ENCODE data around the gene TEX101. TPM values are rescaled to one million over a fixed set of nuclear protein-coding genes. Genes with fewer than 3 reads are reported as not detected.

Gene TEX101
- total and polyA plus RNA-seq, 9 donors, result 0.17 TPM; not detected in 8

DNA sequence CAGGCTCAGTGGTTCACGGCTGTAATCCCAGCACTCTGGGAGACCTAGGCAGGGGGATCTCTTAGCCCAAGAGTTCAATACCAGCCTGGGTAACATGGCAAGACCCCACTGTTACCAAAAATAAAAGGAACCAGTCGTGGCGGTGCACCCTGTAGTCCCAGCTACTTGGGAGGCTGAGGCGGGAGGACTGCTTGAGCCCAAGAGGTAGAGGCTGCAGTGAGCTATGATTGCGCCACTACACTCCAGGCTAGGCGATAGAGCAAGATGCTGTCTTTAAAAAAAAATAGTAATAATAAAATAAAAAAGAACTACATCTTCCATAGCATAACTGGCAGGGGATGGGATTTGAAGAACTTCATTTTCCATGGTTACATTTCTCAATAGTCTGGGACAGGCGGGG lies 47.7 kb downstream of the TEX101 start:
- H3K4me3 ChIP-seq (ENCODE audit: low read length), result no peak overlapping the region

DNA sequence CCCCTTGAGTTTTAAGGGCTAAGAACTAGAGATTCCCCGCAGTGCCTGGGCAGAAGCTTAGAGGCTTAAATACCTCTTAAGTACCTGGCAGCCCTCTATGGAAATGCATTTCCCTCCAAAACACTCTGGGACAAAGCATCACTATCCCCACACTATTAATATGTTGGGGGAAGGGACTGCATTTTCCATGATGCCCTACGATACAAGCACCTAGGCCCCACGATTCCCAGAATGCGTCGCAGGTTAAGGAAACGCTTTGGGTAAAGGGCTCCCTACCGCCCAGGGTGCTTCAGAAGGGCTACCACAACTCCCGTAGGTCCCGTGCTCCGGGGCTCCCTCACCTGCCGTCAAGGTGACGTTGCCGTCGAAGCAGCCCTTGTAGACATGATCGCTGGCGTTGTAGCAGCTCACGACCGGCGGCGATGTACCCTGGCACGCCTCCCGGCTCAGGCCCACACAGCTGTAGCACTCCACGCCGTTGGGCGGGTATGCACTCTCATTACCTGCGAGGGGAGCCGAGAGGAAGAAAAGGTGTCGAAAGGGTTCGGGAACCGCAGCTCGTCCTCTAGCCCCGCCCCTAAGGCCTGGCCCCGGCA lies 48.2 kb downstream of the TEX101 start:
- no peaks in the 10 kb centered on the region for H3K9me3 ChIP-seq (replicated peaks; ENCODE audit: control insufficient read depth, low read depth, low read length)
- peak overlapping the region; percentile 75 for H3K27ac ChIP-seq (ENCODE audit: low read length)
- H3K4me3 ChIP-seq (ENCODE audit: low read length), result peak overlapping the region; percentile 67
- no peaks in the 10 kb centered on the region for H3K36me3 ChIP-seq (ENCODE audit: control insufficient read depth, insufficient read depth, low read length)
- peaks cover 23% of the 10 kb centered on the region for H3K27me3 ChIP-seq (ENCODE audit: control insufficient read depth, insufficient read depth, low read length)
- peak; percentile 69 for DNase-seq
- peaks cover 21% of the 10 kb centered on the region for H3K4me1 ChIP-seq (ENCODE audit: control insufficient read depth, insufficient read depth, low read length)
- WGBS (ENCODE audit: insufficient coverage), result 3% methylated on average over 32 of the region's 33 CpGs

More for the DNA sequence above, 47.7 kb downstream of the TEX101 start:
- WGBS (ENCODE audit: insufficient coverage), result 67% methylated on average over 1 of the region's 7 CpGs
- H3K27me3 ChIP-seq (ENCODE audit: control insufficient read depth, insufficient read depth, low read length), result peaks cover 23% of the 10 kb centered on the region
- no peak overlapping the region for H3K27ac ChIP-seq (ENCODE audit: low read length)
- no peak for DNase-seq
- no peaks in the 10 kb centered on the region for H3K9me3 ChIP-seq (replicated peaks; ENCODE audit: control insufficient read depth, low read depth, low read length)
- peaks cover 21% of the 10 kb centered on the region for H3K4me1 ChIP-seq (ENCODE audit: control insufficient read depth, insufficient read depth, low read length)
- no peaks in the 10 kb centered on the region for H3K36me3 ChIP-seq (ENCODE audit: control insufficient read depth, insufficient read depth, low read length)

DNA sequence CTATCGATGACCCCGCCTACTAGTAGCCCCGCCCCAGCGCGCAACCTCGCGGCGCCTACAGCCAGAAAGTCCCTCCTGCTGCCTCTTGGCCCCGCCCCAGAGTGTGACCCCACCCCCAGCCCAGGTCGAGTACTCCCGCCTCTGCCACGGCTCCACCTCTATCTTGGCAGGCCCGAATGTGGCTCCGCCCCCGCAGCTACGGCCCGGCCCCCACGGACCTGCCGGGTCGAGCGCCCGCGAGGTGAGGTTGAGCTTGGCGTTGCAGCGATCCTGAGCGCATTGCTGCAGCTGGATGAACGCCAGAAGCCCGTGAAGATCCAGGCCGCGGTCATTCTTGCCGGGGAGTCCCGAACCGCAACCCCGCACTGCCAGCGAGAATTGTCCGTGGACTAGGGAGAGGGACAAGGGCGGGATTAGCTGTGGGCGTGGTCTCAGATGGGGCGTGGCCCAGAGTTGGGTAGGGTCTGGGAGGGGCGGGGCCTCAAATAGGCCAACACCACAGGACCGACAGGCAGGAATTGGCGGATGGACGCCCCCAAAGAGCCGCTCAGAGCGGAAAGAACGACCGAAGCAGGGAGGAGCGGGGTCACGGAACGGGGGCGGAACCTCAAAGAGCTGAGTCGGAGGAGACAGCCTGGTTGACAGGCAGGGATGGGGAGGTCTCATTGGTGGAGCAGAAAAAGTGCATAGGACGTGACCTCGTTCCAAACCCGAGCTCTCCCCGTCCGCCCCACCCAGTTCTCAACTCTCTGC lies 48.9 kb downstream of the TEX101 start:
- WGBS (ENCODE audit: insufficient coverage), result under 1% methylated on average over 51 of the region's 57 CpGs
- H3K27ac ChIP-seq (ENCODE audit: low read length), result peak overlapping the region; percentile 79

DNA sequence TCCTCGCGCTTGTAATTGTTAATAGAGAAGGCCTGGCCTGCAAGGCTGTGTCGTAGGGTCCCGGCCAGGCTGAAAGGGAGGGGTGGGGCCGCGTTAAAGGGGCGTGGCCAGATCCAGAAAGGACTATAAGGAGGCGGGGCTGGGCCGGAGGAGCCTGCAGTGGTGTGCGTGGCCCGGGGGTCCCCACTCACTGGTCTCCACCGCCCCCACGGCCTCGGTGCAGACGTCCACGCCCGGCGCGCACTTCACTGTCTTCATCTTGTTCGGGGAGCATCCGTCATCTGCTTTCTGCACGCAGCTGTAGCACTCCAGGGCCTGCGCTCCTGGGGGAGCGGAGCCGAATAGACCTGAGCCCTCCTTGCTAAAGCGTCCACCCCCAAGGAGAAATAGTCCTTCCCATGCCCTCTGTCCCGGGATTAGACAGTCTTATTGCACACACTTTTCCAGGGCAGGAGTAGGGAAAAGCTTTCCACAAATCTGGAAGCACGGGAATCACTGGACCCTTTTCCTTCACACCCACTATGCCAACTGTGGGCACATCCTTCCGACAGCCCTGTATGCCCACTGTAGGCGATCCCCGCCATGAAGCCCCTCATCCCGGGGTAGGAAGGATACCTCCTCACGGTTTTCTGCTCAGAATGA lies 49.6 kb downstream of the TEX101 start:
- WGBS (ENCODE audit: insufficient coverage), result 2% methylated on average over 21 of the region's 33 CpGs
- H3K36me3 ChIP-seq (ENCODE audit: control insufficient read depth, insufficient read depth, low read length), result no peaks in the 10 kb centered on the region
- H3K9me3 ChIP-seq (replicated peaks; ENCODE audit: control insufficient read depth, low read depth, low read length), result no peaks in the 10 kb centered on the region
- peaks cover 21% of the 10 kb centered on the region for H3K4me1 ChIP-seq (ENCODE audit: control insufficient read depth, insufficient read depth, low read length)
- peak overlapping the region; percentile 67 for H3K4me3 ChIP-seq (ENCODE audit: low read length)
- H3K27ac ChIP-seq (ENCODE audit: low read length), result peak overlapping the region; percentile 79
- DNase-seq, result no peak
- peaks cover 23% of the 10 kb centered on the region for H3K27me3 ChIP-seq (ENCODE audit: control insufficient read depth, insufficient read depth, low read length)

More for the DNA sequence above, 48.9 kb downstream of the TEX101 start:
- Histone ChIP-seq H3K27me3 (ENCODE audit: control insufficient read depth, insufficient read depth, low read length) (peaks cover 23% of the 10 kb centered on the region), H3K4me1 (ENCODE audit: control insufficient read depth, insufficient read depth, low read length) (peaks cover 21% of the 10 kb centered on the region), H3K9me3 (replicated peaks; ENCODE audit: control insufficient read depth, low read depth, low read length) (no peaks in the 10 kb centered on the region), H3K4me3 (ENCODE audit: low read length) (peak overlapping the region; percentile 67), H3K36me3 (ENCODE audit: control insufficient read depth, insufficient read depth, low read length) (no peaks in the 10 kb centered on the region)
- peak; percentile 97 for DNase-seq

DNA sequence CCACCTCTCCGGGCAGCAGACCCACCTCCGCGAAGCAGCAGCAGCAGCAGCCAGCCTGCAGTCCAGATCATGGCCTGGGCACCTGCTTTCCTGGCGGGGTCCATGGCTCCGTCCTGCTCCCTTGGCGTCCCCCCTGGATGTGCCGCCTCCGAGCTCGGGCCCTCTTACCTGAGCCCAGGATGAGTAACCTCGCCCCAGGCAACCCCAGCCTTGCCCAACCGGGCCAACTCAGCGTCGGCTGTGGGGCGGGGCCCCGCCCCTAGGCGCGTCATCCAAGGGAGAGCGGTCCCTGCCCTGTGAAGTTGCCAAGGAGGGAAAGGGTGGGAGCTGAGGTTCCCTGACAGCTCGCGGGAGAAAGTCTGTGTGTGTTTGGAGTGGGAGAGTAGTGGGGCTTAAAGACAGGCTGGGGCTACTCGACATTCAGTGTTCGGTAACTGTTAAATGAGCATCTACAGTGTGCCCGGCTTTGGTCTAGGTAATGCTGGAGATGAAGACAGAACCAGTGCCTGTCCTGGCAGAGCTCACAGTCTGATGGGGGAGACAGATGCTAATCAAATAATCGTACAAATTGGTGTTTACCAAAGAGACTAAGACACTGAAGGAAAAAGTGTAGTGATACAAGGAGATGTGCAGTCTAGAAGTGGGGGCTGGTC lies 50.9 kb downstream of the TEX101 start, which contains the start of gene LYPD3:
Gene LYPD3 (minus strand): TSS at position 141 of the 653 bp plus-strand sequence. CDS start 37 bp downstream, at position 104.
- WGBS (ENCODE audit: insufficient coverage), result 21% methylated on average over 24 of the region's 24 CpGs
- Histone ChIP-seq H3K4me1 (ENCODE audit: control insufficient read depth, insufficient read depth, low read length) (peaks cover 21% of the 10 kb centered on the region), H3K4me3 (ENCODE audit: low read length) (peak within 1 kb of the TSS; percentile 67), H3K27me3 (ENCODE audit: control insufficient read depth, insufficient read depth, low read length) (peaks cover 21% of the 10 kb centered on the region), H3K9me3 (replicated peaks; ENCODE audit: control insufficient read depth, low read depth, low read length) (no peaks in the 10 kb centered on the region), H3K36me3 (ENCODE audit: control insufficient read depth, insufficient read depth, low read length) (no peaks in the 10 kb centered on the region), H3K27ac (ENCODE audit: low read length) (peak within 1 kb of the TSS; percentile 79)
- DNase-seq, result no peak

DNA sequence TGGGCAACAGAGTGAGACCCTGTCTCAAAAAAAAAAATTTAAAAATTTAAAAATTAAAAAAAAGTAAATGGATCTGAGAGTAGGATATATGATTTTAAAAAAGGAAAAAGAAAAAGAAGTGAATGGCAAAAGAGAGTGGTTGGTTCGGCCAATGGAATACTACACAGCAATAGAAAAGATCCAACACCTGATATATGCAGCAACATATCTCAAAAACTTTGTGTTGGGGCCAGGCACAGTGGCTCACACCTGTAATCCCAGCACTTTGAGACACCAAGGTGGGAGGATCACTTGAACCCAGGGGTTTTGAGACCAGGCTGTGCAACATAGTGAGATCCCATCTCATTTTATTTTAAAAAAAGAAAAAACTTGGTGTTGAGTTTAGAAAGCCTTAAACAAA lies 52.1 kb downstream of the TEX101 start:
- H3K36me3 ChIP-seq (ENCODE audit: control insufficient read depth, insufficient read depth, low read length), result no peaks in the 10 kb centered on the region
- WGBS (ENCODE audit: insufficient coverage), result no CpG with 5 or more reads among the region's 1 CpG

DNA sequence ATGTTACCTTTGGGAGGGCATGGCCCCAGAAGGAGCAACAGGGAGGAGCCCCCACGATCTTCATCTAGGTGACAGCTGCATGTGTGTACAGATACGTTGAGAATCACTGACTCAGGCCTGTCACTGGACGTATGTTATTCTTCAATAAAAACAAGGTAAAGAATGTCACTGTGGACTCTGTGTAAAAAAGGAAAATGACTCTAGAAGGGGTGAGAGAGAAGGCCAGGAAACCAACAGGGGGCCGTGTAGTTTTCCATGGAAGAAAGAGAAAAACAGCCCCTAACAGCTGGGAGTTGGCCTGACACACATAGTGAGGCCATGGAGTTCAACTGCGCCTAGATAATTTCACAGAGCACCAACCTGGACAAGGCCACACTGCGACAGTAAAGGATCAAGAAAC lies 52.6 kb downstream of the TEX101 start:
- no peak overlapping the region for H3K4me3 ChIP-seq (ENCODE audit: low read length)
- no peak overlapping the region for H3K27ac ChIP-seq (ENCODE audit: low read length)
- no peaks in the 10 kb centered on the region for H3K36me3 ChIP-seq (ENCODE audit: control insufficient read depth, insufficient read depth, low read length)
- H3K27me3 ChIP-seq (ENCODE audit: control insufficient read depth, insufficient read depth, low read length), result peaks cover 17% of the 10 kb centered on the region
- no peak for DNase-seq
- peaks cover 24% of the 10 kb centered on the region for H3K4me1 ChIP-seq (ENCODE audit: control insufficient read depth, insufficient read depth, low read length)
- no peaks in the 10 kb centered on the region for H3K9me3 ChIP-seq (replicated peaks; ENCODE audit: control insufficient read depth, low read depth, low read length)
- 65% methylated on average over 6 of the region's 6 CpGs for WGBS (ENCODE audit: insufficient coverage)

More for the DNA sequence above, 52.1 kb downstream of the TEX101 start:
- peaks cover 17% of the 10 kb centered on the region for H3K27me3 ChIP-seq (ENCODE audit: control insufficient read depth, insufficient read depth, low read length)
- no peak overlapping the region for H3K4me3 ChIP-seq (ENCODE audit: low read length)
- DNase-seq, result no peak
- peaks cover 24% of the 10 kb centered on the region for H3K4me1 ChIP-seq (ENCODE audit: control insufficient read depth, insufficient read depth, low read length)
- H3K27ac ChIP-seq (ENCODE audit: low read length), result no peak overlapping the region
- H3K9me3 ChIP-seq (replicated peaks; ENCODE audit: control insufficient read depth, low read depth, low read length), result no peaks in the 10 kb centered on the region

DNA sequence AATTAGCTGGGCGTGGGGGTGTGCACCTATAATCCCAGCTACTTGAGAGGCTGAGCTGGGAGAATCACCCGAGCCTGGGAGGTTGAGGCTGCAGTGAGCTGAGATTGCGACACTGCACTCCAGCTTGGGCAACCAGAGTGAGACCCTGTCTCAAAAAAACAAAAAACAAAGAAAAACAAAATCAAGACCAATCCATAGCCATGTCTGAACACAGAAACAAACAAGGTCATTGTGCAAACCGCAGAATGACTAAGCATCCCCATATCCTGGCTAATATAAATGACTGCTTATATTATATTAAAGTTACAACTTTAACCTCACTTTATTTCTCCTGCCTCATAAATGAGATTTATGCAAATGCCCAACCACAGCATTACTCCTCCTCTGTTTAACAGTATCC lies 53.0 kb downstream of the TEX101 start:
- H3K9me3 ChIP-seq (replicated peaks; ENCODE audit: control insufficient read depth, low read depth, low read length), result no peaks in the 10 kb centered on the region
- DNase-seq, result no peak
- peaks cover 17% of the 10 kb centered on the region for H3K27me3 ChIP-seq (ENCODE audit: control insufficient read depth, insufficient read depth, low read length)
- H3K27ac ChIP-seq (ENCODE audit: low read length), result no peak overlapping the region
- peaks cover 24% of the 10 kb centered on the region for H3K4me1 ChIP-seq (ENCODE audit: control insufficient read depth, insufficient read depth, low read length)
- H3K4me3 ChIP-seq (ENCODE audit: low read length), result no peak overlapping the region
- H3K36me3 ChIP-seq (ENCODE audit: control insufficient read depth, insufficient read depth, low read length), result no peaks in the 10 kb centered on the region
- 92% methylated on average over 2 of the region's 4 CpGs for WGBS (ENCODE audit: insufficient coverage)

Data from muscle of leg (tissue), 11 donors.